Measurements from ENCODE around the gene GPR15LG.
"Not testable (repeated sequence)": the region's sequence is repeated elsewhere in the genome, so short reads cannot be mapped to it uniquely, and the experiment has no call there.

Gene GPR15LG

DNA sequence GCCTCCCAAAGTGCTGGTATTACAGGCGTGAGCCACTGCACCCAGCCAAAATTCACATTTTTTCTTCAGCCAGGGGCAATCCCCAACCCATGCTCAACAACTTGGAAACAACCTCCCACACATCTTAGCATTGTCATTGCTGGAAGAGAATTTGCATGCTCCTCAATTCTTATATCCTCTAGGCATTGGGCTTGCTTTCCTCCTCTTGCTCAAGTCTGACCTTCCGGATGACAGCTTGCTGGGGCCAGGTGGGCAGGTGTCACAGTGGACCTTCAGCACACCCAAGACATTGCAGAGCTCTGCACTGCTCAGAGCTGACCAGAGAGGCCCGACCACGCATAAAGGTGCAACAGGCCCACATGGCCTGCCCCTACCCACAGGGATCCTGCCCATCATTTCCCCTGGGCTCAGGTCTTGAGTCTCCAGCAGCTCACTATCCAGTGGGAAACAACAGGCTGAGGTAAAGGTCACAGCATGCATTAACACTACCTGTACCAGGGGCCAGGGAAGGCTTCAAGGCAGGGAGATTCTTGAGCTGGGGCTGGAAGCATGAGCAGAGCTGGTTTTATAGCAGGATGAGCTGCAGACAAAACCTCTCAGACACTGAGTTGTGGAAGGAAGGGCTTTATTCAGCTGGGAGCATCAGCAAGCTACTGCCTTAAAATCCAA, 6.8 kb upstream of the GPR15LG start:
- DNase-seq = no peak

DNA sequence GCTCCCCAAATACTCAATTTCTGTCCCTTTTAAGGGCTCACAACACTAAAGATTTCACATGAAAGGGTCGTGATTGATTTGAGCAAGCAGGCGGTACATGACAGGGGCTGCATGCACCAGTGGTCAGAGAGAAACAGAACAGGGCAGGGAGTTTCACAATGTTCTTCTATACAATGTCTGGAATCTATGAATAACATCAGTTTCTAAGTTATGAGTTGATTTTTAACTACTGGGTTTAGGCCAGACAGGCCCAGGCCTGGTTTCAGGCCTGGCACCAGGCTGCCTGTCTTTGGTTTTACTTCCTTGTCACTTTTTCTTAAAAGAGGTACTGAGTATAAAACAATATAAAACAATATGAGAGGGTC, 6.3 kb upstream of the GPR15LG start:
- DNase-seq = not testable (repeated sequence)

DNA sequence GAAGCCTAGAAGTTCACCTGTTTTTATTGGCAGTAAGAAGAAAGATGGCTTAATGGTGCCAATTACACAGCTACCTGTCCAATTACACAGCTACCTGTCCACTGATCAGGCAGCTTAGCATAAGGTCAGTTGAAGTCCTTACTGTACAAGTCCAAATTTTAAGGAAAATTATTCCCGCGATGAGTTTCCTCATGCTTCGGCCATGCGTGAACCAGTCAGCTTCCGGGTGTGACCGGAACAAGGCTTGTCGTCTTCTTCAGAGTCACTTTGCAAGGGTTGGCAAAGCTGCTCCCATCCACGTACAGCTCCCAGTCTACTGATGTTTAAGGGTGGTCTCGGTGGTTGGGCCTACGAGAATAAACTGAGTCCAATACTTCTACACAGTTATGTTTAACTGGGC, 5.2 kb upstream of the GPR15LG start:
- DNase-seq = not testable (repeated sequence)

DNA sequence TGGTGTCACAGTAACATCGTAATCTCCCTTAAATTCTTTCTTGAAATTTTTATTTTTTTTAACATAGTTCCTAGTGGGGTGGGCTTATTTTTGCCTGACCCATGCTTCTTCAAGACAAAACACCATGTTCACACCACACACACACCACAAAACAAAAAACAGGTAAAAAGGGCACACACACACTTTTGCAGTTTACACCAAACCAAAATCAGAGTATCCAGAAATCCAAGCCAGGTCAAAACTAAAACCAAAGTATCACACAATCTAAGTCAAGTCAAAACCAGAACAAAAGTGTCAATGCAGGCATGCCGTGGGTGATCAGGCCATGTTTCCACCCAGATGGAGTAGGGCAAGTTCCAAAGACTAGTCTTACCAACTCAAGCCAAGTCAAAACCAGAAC, 2.4 kb upstream of the GPR15LG start:
- not testable (repeated sequence) for DNase-seq

DNA sequence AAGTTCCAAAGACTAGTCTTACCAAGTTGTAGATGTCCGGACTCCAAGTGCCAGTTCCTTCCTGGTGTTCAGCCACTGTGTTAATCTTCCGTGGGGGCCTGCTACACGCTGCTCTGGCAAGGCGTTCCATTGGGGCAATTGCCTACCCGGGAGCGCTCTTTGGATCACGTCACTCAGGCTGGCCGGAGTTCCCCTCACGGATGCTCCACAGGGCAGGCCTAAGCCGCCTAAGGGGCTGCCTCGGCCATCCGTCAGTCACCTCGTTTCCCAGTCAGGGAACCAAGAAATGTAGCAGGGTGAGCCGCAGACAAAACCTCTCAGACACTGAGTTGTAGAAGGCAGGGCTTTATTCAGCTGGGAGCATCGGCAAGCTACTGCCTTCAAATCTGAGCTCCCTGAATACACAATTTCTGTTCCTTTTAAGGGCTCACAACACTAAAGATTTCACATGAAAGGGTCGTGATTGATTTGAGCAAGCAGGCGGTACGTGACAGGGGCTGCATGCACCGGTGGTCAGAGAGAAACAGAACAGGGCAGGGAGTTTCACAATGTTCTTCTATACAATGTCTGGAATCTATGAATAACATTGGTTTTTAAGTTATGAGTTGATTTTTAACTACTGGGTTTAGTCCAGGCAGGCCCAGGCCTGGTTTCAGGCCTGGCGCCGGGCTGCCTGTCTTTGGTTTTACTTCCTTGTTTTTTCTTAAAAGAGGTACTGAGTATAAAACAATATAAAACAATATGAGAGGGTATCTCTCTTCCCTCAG, 1.7 kb upstream of the GPR15LG start:
- DNase-seq = not testable (repeated sequence)

DNA sequence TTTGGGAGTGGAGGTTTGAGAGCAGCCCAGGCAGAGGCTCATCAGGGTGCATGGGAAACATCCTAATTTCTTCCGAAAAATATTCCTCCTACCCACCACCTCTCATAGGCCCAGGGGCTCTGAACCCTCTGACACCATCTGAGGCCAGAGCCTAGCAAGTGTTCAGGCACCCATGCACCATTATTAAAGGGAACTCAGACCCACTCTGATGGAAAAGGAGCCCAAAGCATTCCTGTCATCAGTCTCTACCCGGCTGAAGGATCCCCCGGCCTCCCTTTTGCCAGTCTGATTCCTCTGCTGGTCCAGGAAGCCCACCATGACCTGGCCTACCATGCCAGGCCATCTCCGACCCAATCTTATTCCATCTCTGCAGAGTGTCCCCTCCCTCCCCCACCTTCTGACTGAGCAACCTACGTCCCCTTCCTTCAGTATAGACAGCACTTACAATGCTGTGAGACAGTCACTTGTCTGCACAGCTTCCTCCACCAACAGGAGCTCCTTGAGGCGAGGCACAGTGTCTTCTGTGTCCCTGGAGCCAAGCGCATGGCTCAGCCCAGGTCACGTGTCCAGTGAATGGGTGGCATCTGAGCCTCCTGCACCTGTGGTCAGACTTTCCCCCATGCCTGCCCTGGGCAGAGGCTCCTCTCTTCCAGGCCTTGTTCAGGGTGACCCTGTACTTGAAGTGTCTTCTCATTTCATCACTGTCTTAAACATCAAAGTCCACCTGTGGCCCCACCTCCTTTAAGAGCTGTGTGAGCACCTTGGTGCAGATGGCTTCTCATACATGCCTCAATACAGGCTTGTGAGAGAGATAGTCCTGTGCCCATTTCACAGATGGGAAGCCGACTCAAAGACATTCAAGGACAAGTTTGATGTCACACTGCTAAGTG, 889 bp upstream of the GPR15LG start:
- DNase-seq = no peak

DNA sequence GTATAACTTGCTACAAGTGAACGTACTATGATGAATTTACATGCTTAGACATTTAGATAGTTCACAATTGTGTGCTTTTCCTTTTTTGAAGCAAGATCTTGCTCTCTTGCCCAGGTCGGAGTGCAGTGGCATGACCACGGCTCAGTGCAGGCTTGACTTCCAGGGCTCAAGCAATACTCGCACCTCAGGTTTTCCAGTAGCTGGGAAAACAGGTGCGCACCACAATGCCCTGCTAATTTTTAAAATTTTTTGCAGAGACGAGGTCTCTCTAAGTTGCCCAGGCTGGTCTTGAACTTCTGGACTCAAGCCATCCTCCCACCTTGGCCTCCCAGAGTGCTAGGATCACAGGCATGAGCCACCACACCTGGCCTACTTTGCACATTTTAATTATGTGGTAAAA, 1.8 kb downstream of the GPR15LG start:
- no peak for DNase-seq

DNA sequence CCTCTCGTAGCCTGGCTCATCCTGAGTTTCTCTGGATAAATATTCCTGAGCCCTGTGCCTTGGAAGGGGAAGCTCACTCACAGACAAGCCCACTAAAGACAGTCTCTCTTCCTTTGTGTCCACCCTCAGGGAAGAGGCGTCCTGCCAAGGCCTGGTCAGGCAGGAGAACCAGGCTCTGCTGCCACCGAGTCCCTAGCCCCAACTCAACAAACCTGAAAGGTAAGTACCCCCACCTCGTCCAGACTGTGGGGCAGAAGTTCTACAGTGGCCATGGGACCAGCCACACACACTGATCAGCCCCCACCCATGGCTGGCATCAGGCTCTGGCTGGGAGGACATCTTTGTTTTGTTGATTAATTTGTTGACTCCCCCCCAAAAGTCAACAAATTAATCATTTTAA, 2.8 kb downstream of the GPR15LG start:
- no peak for DNase-seq

DNA sequence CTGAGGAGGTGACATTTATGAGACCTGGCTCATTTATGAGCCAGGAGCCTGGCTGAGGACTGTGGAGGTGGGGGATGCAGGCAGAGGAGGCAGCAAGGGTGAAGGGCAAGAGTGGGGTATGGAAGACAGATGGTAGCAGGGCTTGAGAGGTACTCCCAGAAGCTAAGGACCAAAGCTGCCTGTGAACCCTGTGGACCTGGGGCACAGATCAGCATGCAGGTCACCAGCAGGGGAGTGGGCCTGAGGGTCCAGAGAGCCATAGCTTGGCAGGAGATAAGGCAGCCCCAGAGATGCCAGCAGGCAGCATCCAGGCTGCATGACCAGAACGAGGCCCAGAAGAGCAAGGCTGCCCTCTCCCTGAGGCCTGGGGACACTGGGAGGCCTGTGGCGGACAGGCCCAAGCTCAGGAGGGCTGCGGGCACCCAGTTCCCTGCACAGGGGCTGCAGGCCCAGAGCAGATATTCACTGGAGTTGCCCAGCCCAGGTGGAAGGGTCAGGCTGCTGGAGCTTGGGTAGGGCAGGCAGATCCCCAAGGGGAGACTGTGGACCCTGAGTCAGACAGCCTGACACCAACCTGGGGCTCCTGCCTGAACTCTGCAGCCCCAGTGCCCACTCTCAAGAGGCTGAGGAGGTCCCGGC, 3.4 kb downstream of the GPR15LG start:
- no peak for DNase-seq

DNA sequence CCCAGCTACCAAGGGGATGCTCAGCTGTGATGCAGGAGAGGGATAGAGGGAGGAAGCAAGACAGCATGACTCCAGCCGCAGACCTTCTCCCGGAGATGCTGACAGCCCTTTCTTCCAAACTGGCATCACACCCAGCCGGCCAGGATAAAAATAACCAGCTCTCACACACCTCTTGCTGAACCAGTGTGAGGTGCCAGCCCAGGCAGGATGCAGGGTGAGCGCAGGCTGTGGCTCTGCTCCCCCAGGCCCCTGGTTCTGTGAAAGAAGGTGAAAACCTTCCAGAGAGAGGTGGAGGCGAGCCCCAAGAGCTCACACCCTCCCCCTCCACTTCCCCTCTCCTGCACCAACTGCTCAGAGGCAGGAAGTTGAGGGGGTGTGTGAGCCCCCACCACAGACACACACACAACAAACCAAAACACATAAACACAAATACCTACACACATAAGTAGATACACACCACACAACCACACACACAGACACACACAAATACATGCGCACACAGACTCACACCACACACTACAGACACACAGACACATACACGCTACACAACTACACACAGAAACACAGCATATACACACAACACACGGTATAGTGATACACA, 4.0 kb downstream of the GPR15LG start:
- DNase-seq = no peak

DNA sequence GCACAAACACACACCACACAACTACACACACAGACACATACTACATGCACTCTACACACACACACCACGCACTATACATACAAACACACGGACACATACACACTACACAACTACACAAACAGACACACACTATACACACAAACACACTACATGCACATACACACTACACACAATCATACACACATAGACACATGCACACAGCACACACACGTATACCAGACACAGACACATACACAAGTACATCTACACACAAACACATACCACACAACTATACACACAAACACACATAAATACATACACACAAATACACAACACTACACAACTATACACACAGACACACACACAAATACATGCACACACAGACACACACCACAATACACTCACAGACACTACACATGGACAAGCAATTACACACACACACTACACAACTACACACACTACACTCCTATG, 4.6 kb downstream of the GPR15LG start:
- no peak for DNase-seq

DNA sequence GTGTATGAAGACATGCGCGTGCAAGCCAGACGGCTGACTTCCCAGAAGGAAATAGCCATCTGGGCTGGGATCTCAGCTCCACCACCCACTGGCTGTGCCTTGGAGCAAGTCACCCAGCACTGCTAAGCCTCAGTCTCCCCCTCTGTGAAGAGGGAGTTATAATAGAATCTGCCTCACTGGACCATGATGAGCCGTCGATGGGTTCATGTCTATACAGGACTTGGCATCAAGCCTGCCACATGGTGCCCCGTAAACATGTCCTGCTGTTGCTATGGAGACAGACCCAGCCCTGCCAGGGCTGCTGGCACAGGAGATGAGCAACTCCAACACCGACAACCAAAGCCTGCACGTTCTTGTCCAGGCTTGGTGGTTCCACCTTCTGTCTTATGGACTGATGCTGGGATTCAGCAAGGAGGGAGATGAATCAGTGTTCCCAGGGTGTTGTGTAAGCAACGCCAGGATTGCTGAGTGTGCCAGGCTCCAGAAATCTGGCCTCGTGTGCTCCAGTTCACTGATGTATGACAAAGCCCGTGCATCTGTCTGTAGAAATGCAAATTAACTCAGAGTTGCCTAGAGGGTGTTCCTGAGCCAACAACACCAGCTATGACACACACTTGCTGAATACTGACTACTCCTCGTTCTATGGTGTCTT, 5.6 kb downstream of the GPR15LG start:
- DNase-seq = peak; percentile 65

DNA sequence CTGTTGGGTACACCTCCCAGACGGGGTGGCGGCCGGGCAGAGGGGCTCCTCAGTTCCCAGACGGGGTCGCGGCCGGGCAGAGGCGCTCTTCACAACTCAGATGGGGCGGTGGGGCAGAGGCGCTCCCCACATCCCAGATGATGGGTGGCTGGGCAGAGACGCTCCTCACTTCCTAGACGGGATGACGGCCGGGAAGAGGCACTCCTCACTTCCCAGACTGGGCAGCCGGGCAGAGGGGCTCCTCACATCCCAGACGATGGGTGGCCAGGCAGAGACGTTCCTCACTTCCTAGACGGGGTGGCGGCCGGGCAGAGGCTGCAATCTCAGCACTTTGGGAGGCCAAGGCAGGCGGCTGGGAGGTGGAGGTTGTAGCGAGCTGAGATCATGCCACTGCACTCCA, 6.8 kb downstream of the GPR15LG start:
- not testable (repeated sequence) for DNase-seq

DNA sequence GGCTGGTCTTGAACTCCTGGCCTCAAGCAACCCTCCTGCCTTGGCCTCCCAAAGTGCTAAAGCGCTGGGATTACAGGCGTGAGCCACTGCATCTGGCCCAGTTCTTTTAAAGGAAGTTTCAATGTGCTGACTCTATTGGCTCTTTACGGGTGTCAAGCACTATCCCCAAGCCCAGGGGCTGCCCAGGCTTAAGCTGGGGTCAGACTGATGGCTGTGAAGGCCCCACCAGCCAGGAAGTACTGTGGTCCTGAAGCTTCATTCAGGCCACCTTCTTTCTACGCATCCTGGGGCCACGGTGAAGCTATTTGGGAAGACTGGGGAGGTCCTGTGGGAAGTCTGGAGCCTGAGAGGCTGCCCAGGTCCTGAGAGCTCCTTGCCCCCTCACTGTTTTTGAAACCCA, 8.0 kb downstream of the GPR15LG start:
- no peak for DNase-seq

DNA sequence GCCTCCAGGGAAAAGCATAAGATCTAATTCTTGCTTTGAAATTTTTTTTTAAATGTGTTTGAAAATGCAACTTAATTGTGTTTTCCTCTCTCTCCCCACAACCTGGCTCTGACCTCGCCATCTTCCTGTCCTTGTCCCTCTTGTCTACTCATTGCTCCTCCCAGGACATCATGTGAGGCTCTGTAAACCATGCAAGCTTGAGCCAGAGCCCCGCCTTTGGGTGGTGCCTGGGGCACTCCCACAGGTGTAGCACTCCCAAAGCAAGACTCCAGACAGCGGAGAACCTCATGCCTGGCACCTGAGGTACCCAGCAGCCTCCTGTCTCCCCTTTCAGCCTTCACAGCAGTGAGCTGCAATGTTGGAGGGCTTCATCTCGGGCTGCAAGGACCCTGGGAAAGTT, 10.9 kb downstream of the GPR15LG start:
- DNase-seq = no peak

DNA sequence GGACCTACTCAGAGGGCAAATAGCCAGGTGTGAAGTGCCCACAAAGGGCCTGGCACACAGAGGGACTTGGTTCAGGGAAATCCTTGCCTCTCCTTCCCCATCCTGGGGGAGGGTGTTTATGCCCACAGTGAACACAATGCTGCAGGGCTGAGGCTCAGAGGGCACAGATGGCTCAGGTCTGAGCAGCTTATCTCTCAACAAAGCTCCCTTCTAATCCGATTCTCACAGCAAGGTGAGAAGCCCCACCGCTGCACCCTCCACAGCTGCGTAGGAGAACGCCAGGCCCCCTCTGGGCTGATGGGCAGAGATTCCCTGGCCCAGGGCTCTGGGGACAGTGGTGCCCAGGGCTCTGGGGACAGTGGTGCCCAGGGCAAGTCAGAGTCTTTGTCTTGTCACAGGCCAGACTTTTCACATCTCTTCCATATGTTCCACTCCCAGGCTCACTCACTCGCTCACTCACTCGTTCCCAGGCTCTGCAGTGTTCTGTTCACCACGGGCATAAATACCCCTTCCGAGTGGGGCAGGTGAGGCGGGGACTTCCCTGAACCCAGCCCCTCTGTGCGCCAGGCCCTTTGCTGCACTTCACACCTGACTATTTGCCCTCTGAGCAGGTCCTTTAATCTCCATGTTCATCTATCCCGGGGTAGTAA, 12.1 kb downstream of the GPR15LG start:
- DNase-seq = no peak

DNA sequence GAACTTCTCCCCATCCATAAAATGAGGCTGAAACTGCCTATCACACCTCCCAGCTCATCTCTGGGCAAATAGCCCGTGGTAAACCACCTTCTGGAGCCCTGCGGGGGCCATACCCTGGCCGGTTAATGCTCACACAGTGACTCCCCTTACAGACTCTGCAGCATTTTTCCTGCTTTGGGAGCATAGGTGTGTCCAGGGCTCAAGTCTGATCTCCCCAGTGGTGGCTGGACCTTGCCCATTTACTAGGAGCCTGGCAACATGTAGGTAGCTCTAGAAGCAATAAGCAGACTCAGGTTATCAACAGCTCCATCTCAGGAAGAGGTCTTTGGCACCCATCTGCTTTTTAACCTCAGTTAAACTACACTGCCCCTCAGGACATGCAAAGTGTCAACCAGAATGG, 15.2 kb downstream of the GPR15LG start:
- DNase-seq = no peak

DNA sequence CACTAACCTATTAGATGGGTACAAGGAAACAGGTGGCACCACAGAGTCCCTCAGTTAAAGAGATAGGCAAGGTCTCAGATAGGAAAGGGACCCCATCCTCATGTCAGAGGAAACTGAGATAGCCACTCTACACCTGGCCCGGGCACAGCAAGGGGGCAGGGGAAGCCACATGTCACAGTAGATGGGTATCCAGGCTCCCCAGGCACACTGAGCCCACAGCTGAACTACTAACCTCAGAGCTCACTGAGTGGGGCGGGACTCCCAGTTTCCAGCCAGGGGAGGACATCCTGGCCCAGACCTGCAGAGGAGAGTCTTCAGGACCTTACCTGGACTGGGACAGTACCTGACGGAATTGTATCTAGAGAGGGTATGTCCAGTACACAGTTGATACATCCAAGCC, 17.0 kb downstream of the GPR15LG start:
- no peak for DNase-seq

DNA sequence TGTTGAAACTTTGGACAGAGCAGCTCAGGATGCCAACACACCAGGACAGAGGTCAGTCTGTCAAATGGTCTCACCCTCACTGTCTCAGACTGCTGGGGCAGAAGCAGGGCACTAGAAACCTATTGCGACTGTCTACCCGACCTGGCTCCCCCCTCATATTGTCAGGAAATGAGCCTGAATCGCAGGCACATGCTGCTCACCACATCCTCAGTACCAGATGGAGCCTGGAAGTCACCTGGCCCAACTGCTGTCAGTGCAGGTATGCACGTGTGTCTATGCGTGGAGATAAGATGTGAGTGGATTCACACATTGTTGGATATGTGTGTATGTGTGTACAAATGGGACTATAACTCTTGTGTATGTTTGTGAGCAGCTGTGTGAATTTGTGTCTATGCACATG, 17.5 kb downstream of the GPR15LG start:
- DNase-seq = no peak

DNA sequence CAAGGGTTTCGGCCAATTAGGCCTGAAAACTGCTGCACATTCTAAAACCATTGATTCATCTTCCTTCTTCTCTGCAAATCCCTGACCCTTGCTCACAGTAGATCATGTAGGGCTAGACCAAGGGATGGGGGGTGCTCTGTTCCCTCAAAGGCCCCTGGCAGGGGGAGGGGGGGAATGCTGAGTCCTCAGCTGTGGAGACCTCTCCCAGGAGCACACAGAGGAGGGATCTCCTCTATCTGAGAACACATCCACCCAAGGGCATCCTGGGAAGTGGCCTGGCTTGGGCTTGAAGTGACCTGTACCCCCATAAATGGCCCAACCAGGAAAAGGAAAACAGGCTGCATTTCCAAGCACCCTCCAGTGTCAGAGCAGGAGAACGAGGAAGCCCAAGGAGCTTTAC, 19.7 kb downstream of the GPR15LG start:
- no peak for DNase-seq

DNA sequence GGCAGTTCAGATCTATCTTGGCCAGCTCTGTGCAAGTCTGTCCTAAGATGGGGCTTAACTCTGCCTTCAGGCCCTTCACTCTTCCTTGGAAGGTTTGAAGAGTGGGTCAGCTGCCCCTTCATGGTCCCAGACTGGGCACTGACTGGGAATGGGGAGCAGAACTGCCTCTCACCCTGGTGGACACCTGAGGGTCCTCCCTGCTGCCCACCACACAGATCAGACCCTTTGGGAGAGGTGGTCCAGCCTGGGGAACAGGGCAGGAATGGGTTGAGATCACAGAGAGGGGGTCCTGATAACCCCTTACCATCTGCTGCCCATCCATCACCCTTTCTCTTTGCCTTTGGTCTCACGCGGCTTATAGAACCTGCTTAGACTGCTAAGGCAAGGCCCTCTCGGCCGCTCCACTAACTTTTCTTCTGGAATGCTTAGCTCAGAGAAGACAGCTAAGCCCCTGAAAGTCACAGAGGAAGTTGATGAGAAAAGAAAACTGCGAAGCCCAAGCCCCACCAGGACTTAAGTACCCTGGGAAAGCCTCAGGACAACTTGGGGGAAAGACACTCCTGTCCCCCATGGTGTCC, 20.3 kb downstream of the GPR15LG start:
- no peak for DNase-seq
